ENCODE data around the gene ATG12.
"Not testable (repeated sequence)": the region's sequence is repeated elsewhere in the genome, so short reads cannot be mapped to it uniquely, and the experiment has no call there.

Gene ATG12

DNA sequence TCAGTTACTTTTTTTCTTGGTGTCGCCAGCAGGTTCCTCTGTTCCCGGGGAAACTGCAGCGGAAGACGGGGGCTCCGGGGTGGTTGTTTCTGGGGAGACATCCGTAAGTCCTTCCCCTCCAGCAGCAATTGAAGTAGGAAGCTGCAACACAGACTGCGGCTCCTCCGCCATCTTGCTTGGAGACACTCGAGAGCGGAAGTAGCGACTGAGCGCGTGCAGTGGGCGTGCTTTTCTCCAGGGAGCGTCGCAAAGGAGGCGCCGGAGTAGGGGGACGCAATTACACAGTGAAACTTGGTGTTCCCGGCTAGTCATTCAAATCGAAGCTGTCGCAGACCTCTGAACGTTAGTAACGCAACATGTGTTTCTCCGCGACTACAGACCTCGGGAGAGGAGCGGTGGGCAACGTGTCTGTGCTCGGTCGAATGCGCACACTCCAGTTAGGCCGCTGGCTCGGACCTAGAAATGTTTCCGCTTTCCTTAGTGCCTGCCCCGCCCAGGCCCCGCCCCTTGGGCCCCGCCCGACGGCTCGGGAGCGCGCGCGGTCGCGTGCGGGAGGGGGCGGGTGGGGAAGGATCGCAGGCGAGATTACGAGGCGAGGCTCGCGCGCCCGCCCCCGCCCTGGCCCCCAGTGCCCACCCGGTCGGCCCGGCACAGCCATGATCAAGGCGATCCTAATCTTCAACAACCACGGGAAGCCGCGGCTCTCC lies at the start of gene ATG12, which contains the start of gene AP3S1:
TSS of gene ATG12 (minus strand) at position 184 of the 707 bp plus-strand sequence. CDS start at position 171, 13 bp downstream.
TSS of gene AP3S1 (plus strand) at position 554 of the 707 bp plus-strand sequence. CDS start at position 657, 103 bp downstream.
- DNase-seq (ENCODE audit: low spot score): peak; percentile 77

DNA sequence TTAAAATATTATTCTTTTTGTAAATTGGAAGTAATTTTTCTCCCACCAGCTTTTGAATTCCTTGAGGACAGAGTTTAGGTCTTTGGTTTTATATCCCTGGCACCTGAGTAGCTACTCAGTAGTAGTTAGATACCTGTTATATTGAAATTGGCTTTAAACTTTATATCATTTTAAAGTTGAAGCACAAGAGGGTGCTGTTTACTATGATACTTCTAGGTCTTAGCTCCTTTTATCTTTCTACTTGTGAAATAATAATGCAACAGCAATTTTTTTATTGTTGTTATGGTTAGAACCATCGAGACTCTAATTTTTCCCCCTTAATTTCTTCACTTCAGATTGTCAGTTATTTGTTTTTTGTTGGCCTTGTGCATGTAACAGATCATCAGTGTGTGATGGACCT lies 46.7 kb upstream of the ATG12 start:
- peak; percentile 6 for DNase-seq (ENCODE audit: low spot score)

DNA sequence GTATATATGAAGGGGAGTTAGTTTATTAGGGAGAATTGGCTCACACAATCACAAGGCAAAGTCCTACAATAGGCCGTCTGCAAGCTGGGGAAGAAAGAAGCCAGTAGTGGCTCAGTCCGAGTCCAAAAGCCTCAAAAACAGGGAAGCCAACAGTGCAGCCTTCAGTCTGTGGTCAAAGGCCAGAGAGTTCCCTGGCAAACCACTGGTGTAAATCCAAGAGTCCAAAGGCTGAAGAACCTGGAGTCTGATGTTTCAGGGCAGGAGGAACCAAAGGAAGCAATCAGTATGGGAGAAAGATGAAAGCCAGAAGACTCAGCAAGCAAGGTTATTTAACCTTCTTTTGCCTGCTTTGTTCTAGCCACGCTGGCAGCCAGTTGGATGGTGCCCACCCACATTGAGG lies 43.8 kb upstream of the ATG12 start:
- not testable (repeated sequence) for DNase-seq (ENCODE audit: low spot score)

DNA sequence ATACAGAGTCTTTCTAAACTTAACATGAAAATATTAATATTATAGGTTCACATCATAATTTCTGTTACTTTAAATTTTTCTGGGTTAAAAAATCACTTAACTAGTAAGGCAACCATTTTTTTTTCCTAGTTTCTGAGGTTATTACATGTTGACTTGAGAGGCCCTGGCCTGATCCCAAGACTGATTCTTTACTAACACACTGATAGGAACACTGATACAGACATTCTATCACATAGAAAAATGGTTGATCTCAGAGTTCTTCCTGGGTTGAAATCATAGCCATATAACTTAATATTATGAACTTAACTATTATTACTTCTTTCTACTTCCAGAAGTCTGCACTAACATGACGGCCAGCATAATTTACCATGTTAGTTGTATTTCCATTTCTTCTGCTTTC lies 43.3 kb upstream of the ATG12 start:
- no peak for DNase-seq (ENCODE audit: low spot score)

DNA sequence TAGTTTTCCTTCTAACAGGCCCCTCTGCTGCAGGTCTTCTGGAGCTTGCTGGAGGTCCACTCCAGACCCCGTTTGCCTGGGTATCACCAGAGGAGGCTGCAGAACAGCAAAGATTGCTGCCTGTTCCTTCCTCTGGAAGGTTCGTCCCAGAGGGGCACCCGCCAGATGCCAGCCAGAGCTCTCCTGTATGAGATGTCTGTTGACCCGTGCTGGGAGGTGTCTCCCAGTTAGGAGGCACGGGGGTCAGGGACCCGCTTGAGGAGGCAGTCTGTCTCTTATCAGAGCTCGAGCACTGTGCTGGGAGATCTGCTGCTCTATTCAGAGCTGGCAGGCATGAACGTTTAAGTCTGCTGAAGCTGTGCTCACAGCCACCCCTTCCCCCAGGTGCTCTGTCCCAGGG lies 41.1 kb upstream of the ATG12 start:
- not testable (repeated sequence) for DNase-seq (ENCODE audit: low spot score)

DNA sequence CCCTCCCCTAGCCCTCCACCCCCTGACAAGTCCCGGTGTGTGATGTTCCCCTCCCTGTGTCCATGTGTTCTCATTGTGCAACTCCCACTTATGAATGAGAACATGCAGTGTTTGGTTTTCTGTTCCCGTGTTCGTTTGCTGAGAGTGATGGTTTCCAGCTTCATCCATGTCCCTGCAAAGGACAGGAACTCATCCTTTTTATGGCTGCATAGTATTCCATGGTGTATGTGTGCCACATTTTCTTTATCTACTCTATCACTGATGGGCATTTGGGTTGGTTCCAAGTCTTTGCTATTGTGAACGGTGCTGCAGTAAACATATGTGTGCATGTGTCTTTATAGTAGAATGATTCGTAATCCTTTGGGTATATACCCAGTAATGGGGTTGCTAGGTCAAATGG lies 36.0 kb upstream of the ATG12 start:
- not testable (repeated sequence) for DNase-seq (ENCODE audit: low spot score)

DNA sequence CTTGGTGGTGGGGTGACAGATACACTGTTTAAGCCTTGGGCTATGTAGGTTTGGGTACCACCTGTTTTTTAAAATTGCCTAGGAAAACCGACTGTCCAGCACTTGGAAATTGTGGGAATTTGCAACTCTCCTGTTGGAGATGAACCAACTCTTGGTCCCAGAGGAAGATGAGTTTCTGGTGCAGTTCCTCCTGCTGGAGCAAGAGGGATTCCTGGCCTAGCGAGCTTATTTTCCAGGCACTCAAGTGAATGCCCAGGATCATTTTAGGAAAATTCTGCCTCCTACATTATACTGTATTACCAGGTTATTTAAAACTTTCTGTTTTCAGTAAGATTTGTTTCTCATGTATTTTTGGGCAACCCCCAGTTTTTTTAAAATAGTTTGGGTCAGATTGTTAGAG lies 34.1 kb upstream of the ATG12 start:
- DNase-seq (ENCODE audit: low spot score): no peak

DNA sequence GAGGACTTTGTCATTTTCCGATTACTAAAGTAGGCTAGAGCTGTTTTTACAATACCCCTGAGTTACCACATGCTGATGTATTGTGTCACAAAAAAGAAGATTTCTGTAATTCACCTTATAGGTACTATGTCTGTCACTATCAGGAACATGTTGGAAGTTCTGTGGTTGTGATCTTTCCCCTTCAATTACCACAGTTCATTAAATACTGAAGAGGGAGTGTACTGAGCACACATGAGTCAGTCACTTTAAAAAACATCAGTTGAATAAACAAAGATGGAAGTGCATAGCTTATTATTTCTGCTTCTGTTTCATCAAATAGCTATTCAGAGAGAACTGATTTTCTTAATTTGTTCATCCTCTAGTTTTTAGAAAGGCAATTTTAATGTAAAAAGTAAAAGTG lies 32.0 kb upstream of the ATG12 start:
- DNase-seq (ENCODE audit: low spot score): no peak

DNA sequence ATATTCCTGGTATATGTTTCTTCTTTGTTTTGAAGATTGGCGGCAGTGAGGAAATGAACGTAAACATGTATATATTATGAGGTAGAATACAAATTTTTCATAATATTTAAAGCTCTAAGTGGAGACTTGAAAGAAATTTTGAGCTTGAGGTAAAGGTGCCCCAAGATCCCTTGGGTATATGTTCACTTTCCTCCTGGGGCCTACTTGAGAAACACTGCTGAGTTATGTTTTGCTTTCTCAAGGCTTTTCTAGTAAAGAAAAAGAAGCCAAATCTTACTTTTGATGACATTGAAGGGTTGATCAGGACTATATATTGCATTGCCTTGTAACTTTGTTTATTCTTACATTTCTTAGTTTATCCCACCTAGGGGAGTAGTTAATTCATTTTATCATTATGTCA lies 31.1 kb upstream of the ATG12 start:
- no peak for DNase-seq (ENCODE audit: low spot score)

DNA sequence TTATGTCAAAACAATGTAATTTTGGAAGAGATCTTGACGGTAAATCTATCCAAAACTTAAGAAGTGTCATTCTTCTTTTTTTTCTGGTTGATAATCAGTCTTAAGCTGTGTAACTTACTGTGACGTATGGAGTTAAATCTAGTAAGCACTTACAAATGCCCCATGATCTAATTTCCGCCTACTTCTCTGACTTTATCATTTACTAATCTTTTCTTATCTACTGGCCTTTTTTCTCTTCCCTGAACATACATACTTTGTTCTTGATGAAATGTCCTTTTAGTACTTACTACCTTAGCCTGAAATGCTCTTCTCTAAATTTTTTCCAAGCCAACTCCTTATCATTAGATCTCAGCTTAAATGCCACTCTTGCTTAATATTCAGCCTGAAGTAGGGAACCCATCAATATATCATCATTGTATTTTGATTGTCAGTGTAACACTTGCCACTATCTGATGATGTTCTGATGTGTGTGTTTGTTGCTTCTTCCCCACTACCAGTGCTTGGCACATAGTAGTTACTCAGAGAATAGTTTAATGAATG lies 28.0 kb upstream of the ATG12 start:
- DNase-seq (ENCODE audit: low spot score): no peak

DNA sequence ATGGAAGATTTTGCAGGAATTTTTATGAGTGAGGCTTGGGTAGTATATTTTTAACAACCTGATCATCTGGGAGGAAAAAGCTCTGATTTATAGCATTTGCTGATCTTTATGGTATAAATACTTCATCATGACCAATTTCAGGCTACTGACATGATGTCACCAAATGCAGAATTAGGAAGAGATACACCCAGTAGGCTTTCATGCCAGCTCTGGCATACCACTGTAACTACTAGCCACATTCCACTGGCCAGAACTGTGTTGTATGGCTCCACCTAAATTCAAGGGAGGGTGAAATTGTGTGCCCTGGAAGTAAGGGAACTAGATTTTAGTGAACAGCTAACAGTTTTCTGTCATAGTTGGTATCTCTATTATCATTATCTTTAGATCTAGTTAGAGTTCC lies 18.0 kb upstream of the ATG12 start:
- DNase-seq (ENCODE audit: low spot score): no peak

DNA sequence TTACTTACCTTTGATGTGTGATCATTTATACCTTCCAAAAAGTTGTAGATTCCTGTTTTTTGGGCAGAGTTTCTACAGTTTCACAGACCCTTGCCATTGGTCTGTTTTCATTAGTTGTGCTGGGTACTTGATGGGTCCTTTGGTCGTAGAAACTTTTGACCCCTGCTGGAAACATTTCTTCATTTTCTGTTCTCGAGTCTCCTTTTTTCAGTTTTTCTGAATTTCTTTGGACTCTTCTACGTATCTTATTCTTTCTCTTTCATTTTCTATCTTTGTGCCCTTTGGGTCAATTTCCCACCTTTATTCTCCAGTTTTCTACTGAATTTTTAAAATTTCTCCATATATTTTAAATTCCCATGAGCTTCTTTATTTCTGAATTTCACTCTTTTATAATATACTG lies 17.0 kb upstream of the ATG12 start:
- no peak for DNase-seq (ENCODE audit: low spot score)

DNA sequence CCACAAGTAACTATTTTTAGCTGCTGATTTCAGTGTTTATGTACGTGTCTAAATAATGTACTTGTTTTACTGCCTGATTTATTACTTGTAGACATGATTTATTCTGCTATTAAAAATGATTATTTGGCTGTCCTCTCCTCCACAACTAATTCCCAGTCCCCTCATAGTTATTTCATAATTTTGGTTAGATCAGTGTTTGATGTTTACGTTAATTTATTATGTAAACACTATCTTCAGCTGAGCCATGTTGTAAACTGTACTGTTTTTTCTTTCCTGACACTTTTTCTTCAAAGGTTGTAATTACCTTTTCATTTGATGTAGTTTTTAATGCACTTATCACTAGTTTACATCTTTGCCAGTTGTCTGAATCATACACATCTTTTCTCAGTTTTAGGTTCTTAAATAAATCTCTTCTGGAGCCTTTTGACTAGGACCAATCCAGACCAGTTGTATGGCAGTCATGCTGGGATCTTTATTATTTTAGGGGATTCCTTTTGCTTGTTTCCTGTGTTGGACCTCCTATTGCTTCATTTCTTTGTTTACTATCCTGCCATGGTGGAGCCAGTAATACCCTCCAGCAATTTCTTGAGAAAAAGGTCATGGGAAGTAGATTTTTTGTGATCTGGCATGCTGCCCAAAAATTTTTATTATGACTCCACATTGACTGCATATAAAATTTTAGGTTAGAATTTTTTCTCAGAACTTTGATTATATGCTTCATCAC lies 16.4 kb upstream of the ATG12 start:
- peak; percentile 8 for DNase-seq (ENCODE audit: low spot score)

DNA sequence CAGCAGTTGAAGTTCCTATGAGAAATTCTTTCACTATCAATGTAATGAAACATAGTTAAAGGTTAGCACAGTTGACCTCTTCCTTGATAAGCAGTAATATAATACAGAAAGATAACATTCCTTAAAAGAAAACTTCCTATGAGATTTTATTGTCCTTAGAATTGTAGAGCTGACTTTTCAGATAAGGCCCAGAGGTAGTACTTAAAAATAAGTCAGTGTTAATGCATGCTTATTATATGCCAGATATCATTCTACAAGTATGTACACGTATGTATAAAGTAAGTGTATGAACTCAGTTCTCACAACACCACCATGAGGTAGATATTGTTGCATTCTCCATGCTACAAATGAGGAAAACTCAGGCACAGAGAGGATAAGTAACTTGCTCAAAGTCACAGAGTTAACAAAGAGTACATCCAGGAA lies 15.7 kb upstream of the ATG12 start:
- no peak for DNase-seq (ENCODE audit: low spot score)

DNA sequence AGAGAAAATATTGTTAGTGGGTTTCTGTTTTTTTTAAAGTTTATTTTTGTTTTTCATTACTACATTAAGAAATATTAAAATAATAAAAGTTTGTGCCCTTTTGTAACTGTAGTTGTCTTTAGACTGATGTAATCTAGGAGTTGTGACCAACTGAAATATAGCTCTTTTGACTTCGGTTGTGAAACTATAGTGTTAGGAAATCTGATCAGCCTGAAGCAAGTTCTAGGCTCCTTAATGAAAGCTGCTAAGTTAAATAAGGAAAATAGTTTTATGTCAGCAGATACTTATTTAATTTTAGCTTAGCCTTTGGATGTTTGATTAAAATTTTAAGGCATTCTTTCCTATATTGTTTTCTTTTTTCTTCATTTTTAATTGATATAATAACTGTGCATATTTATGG lies 14.6 kb upstream of the ATG12 start:
- DNase-seq (ENCODE audit: low spot score): no peak

DNA sequence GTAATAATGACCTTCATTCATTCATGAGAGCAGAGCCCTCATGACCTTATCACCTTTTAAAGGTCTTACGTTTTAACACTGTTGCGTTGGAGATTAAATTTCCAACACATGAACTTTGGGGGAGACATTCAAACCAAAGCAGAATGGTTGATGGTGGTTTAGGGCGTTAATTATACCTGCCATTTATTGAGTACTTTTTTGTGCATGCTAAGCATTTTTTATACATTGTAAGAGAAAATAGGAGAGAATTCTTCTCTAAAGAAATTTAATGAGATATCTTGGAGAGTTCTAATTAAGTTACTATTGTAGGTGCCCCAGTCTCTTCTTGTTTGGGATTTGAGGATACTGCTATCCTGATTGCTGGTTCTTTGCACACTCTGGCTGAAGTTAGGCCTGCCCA lies 12.8 kb upstream of the ATG12 start:
- no peak for DNase-seq (ENCODE audit: low spot score)

DNA sequence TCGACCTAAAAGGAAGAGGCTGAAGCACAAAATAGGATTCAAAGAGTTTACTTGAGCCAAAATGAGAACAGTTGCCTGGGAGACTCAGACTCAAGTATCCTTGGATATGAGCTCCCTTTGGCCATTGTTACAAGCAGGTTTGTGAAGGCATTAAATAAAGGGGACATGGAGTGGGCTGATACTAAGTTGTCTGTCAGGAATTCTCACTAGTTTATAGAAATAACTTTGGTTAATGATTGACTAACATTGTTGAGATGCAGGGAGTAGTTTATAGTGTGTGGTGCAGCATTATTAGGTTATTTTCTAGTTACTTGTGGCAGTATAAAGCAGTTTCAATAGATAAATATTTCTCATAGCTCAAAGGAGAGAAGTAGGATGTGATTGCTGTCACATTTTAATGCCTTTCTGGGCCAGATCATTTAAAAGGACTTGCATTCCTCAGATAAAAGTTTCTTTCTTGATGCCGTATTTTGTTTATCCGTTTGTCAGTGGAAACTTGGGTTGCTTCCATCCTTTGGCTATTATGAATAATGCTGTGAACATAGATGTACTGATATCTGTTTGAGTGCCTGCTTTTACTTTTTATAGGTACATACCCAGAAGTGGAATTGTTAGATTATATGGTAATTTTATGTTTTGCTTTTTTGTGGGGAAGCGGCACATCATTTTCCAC lies 9.5 kb upstream of the ATG12 start:
- no peak for DNase-seq (ENCODE audit: low spot score)

DNA sequence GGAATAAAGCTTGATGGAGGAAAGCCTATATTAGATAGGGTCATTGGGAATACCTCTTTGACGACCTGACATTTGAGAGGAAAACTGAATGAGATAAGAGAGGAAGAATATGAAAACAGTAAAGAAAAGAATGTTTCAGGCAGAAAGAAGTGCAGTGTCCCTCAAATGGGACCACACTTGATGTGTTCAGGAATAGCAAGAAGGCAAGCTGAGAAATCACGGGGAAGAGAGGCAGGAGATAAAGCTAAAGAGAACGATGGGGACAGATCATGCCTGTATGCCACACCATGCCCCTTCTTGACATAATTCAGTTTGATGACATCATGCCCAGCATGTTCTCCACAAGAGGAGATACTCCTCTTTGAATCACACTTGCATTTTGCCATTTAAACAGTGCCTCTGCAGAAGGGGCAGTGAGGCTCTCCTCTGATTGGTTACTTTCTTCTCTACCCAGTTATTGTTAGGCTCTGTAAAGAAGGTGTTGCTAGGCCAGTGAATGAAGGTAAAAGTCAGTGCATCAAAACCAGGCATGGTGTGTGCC lies 8.0 kb upstream of the ATG12 start:
- no peak for DNase-seq (ENCODE audit: low spot score)

DNA sequence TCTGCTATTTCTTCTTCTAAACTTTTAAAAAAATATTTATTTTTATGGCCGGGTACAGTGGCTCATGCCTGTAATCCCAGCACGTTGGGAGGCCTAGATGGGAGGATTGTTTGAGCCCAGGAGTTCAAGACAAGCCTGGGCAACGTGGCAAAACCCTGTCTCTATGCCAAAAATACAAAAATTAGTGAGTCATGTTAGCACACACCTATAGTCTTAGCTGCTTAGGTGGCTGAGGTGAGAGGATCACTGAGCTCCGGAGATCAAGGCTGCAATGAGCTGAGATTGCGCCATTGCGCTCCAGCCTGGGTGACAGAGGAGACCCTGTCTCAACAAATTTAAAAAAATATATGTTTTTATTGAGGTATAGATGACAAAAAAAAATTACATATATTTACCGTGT lies 5.9 kb upstream of the ATG12 start:
- no peak for DNase-seq (ENCODE audit: low spot score)

DNA sequence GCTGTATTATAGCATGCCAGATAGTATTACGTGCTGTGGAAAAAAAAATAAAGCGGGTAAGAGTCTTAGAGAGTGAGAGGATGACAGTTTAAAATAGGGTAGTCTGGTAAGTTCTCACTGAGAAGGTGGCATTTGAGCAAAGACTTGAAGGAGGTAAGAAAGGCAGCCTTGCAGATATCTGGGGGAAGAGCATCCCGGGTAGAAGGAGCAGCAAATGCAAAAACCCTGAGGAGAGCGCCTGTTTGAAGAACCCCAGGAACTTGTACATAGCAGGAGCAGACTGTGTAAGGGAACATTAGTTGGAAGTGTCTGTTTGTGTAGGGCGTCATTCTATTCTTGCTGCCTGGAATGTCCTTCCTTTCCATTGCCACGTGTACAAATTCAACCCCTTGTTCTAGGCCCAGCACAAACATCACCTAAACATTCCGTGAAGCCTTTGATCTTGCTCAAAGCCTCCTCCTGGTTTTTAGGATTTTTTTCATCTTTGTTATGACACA lies 3.0 kb upstream of the ATG12 start:
- DNase-seq (ENCODE audit: low spot score): no peak

DNA sequence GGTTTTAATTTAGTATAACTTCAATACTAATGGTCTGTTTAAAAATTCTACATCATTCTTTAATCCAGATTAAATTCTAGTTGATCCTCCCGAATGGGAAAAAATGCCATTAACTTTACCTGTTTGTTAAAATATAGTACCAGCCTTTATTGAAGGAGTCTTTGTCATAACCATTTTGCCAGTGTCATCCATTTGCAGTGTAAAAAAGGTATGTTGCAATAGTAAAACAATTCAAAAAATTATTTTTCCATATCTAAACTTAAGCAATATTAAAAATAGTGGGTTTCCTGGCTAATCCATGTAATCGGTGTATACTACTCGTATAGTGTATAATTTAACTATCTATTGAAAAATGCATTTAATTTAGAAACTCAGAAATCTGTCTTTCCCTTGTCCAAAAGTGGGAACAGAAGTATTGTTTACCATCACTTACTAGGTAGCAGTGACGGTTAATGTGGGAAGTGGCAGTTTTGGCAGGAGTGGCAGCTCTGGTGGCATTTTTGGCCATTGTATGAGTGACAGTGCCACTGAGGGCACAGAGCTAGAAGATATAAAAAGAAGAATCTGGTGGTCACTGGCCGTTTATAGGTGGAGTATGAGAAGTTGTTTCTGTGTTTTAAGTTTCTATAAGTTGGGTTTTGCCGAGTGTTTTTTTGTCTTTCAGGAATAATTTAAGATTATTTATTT lies 2.2 kb upstream of the ATG12 start:
- DNase-seq (ENCODE audit: low spot score): no peak

DNA sequence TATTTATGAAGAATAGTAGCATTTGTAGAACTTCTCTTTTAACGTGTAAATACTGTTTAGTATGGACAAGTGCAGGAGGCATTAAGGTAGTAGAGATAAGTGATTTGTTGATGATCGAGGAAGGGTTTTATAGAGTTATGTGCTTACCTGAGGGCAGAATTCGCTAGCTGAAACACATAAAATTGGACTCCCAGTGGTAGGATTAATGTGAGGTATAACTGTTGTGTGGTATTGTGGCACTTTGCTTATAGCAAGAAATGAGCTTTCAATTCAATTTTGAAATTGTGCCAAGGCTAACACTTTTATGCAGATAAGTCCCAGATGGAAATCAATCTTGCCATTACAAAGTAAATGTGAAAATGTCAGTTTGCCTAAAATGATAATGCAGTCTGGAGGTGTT lies 1.6 kb upstream of the ATG12 start:
- DNase-seq (ENCODE audit: low spot score): no peak
